Measurements from ENCODE around the gene LGR6.
"Not testable (repeated sequence)": the region's sequence is repeated elsewhere in the genome, so short reads cannot be mapped to it uniquely, and the experiment has no call there.

The LGR6 gene

GRCh38 chr1:202179828-202180750 is 13.5 kb upstream of the LGR6 start:
- no peak for DNase-seq
- no peaks in the 10 kb centered on the region for H3K36me3 Mint-ChIP-seq (ENCODE audit: low read depth)
- H3K27me3 Mint-ChIP-seq = no peaks in the 10 kb centered on the region
- peaks cover 14% of the 10 kb centered on the region for H3K4me1 Mint-ChIP-seq (ENCODE audit: low read depth)
- H3K9me3 Mint-ChIP-seq = no peaks in the 10 kb centered on the region
- no peak overlapping the region for H3K4me3 Mint-ChIP-seq
- no peak overlapping the region for H3K27ac Mint-ChIP-seq

GRCh38 chr1:202180751-202181139 is 12.9 kb upstream of the LGR6 start:
- not testable (repeated sequence) for H3K4me3 Mint-ChIP-seq; H3K27me3 Mint-ChIP-seq; H3K36me3 Mint-ChIP-seq (ENCODE audit: low read depth); H3K27ac Mint-ChIP-seq; H3K9me3 Mint-ChIP-seq; DNase-seq
- peaks cover 14% of the 10 kb centered on the region for H3K4me1 Mint-ChIP-seq (ENCODE audit: low read depth)

GRCh38 chr1:202181586-202181985 is 12.0 kb upstream of the LGR6 start:
- Mint-ChIP-seq H3K27ac (no peak overlapping the region), H3K27me3 (peaks cover 3% of the 10 kb centered on the region), H3K9me3 (no peaks in the 10 kb centered on the region), H3K36me3 (ENCODE audit: low read depth) (no peaks in the 10 kb centered on the region), H3K4me1 (ENCODE audit: low read depth) (peaks cover 14% of the 10 kb centered on the region), H3K4me3 (no peak overlapping the region)
- no peak for DNase-seq

GRCh38 chr1:202182040-202182877 is 11.3 kb upstream of the LGR6 start:
- H3K36me3 Mint-ChIP-seq (ENCODE audit: low read depth) = no peaks in the 10 kb centered on the region
- no peak for DNase-seq
- H3K4me3 Mint-ChIP-seq = no peak overlapping the region
- peaks cover 3% of the 10 kb centered on the region for H3K27me3 Mint-ChIP-seq
- H3K9me3 Mint-ChIP-seq = no peaks in the 10 kb centered on the region
- no peak overlapping the region for H3K27ac Mint-ChIP-seq
- peaks cover 14% of the 10 kb centered on the region for H3K4me1 Mint-ChIP-seq (ENCODE audit: low read depth)

- Mint-ChIP-seq H3K36me3 (ENCODE audit: low read depth) (no peaks in the 10 kb centered on the region), H3K4me1 (ENCODE audit: low read depth) (peaks cover 14% of the 10 kb centered on the region), H3K9me3 (no peaks in the 10 kb centered on the region), H3K27me3 (peaks cover 3% of the 10 kb centered on the region), H3K4me3 (no peak overlapping the region), H3K27ac (no peak overlapping the region)
- peak; percentile 80 for DNase-seq
Observed at GRCh38 chr1:202184750-202185460, 8.7 kb upstream of the LGR6 start.

- peaks cover 14% of the 10 kb centered on the region for H3K4me1 Mint-ChIP-seq (ENCODE audit: low read depth)
- no peaks in the 10 kb centered on the region for H3K9me3 Mint-ChIP-seq
- no peaks in the 10 kb centered on the region for H3K36me3 Mint-ChIP-seq (ENCODE audit: low read depth)
- H3K27ac Mint-ChIP-seq = no peak overlapping the region
- H3K27me3 Mint-ChIP-seq = peaks cover 3% of the 10 kb centered on the region
- H3K4me3 Mint-ChIP-seq = no peak overlapping the region
- no peak for DNase-seq
Observed at GRCh38 chr1:202186327-202186726, 7.3 kb upstream of the LGR6 start.

GRCh38 chr1:202187041-202187671 is 6.4 kb upstream of the LGR6 start:
- Mint-ChIP-seq H3K9me3 (no peaks in the 10 kb centered on the region), H3K4me3 (no peak overlapping the region), H3K4me1 (ENCODE audit: low read depth) (peaks cover 14% of the 10 kb centered on the region), H3K36me3 (ENCODE audit: low read depth) (no peaks in the 10 kb centered on the region), H3K27ac (no peak overlapping the region), H3K27me3 (peaks cover 3% of the 10 kb centered on the region)
- no peak for DNase-seq

GRCh38 chr1:202187697-202188407 is 5.7 kb upstream of the LGR6 start:
- Mint-ChIP-seq H3K36me3 (ENCODE audit: low read depth) (no peaks in the 10 kb centered on the region), H3K9me3 (no peaks in the 10 kb centered on the region), H3K4me3 (no peak overlapping the region), H3K27ac (no peak overlapping the region), H3K4me1 (ENCODE audit: low read depth) (peaks cover 14% of the 10 kb centered on the region), H3K27me3 (peaks cover 9% of the 10 kb centered on the region)
- no peak for DNase-seq

GRCh38 chr1:202189001-202189790 is 4.4 kb upstream of the LGR6 start:
- peak; percentile 85 for DNase-seq
- Mint-ChIP-seq H3K4me1 (ENCODE audit: low read depth) (peaks cover 10% of the 10 kb centered on the region), H3K4me3 (no peak overlapping the region), H3K36me3 (ENCODE audit: low read depth) (no peaks in the 10 kb centered on the region), H3K9me3 (no peaks in the 10 kb centered on the region), H3K27ac (no peak overlapping the region), H3K27me3 (peaks cover 17% of the 10 kb centered on the region)

GRCh38 chr1:202189918-202190715 is 3.5 kb upstream of the LGR6 start:
- Mint-ChIP-seq H3K4me3 (no peak overlapping the region), H3K27me3 (peaks cover 26% of the 10 kb centered on the region), H3K4me1 (ENCODE audit: low read depth) (peaks cover 2% of the 10 kb centered on the region)

GRCh38 chr1:202191391-202191790 is 2.2 kb upstream of the LGR6 start:
- not testable (repeated sequence) for H3K9me3 Mint-ChIP-seq; H3K27ac Mint-ChIP-seq; H3K4me3 Mint-ChIP-seq; H3K36me3 Mint-ChIP-seq (ENCODE audit: low read depth); DNase-seq; H3K4me1 Mint-ChIP-seq (ENCODE audit: low read depth)
- H3K27me3 Mint-ChIP-seq = peaks cover 32% of the 10 kb centered on the region

More at GRCh38 chr1:202189918-202190715, 3.5 kb upstream of the LGR6 start:
- no peak overlapping the region for H3K27ac Mint-ChIP-seq
- H3K9me3 Mint-ChIP-seq = no peaks in the 10 kb centered on the region
- DNase-seq = no peak
- H3K36me3 Mint-ChIP-seq (ENCODE audit: low read depth) = no peaks in the 10 kb centered on the region

- peaks cover 32% of the 10 kb centered on the region for H3K27me3 Mint-ChIP-seq
Observed at GRCh38 chr1:202192770-202193613, 607 bp upstream of the LGR6 start.

More at GRCh38 chr1:202192770-202193613, 607 bp upstream of the LGR6 start:
- Mint-ChIP-seq H3K4me1 (ENCODE audit: low read depth) (peaks cover 3% of the 10 kb centered on the region), H3K27ac (no peak overlapping the region), H3K36me3 (ENCODE audit: low read depth) (no peaks in the 10 kb centered on the region), H3K9me3 (no peaks in the 10 kb centered on the region), H3K4me3 (no peak overlapping the region)
- peak; percentile 76 for DNase-seq

All from activated T-cell treated with anti-CD3 and anti-CD28 coated beads, Interleukin-2, amount 50 U/mL, for 24 hours (primary cell).